GM19035 (cell line): ENCODE measurements around the gene SLFN13.
"Not testable (repeated sequence)": the region's sequence is repeated elsewhere in the genome, so short reads cannot be mapped to it uniquely, and the experiment has no call there.

ENCODE experiments used
- ATAC-seq: cut with Tn5 transposase; IDR thresholded peaks from one replicate; pipeline ENCODE4 v1.9.1; 2021; ENCODE audit not compliant: unreplicated experiment

The SLFN13 gene

GRCh38 chr17:35432176-35433074 lies 16.1 kb downstream of the SLFN13 start, which contains the start of gene SLFN12:
Gene SLFN12, minus strand, starts transcription at chr17:35432500. Its CDS starts 9,472 bp downstream, at chr17:35423028.
- peak; percentile 68 for ATAC-seq

DNA sequence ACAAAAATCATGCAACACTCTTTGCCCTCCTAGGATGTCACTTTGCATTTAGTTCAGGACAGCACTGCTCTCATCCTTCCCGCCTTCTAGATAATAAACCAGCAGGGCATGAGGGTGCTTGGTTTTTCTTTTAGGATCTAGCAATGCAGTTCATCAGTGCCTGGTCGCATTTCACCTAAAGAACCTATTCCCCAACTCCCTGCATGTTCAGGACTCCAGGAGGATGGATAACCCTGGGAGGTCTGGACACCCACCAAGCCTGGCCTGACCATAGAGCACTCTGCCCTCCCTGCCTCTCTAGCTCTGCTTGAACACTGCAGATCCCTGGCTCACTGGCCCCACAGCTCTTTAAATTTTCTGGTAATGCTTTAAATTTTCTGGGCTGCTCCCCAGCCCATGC lies 18.9 kb downstream of the SLFN13 start:
- ATAC-seq, result no peak

- ATAC-seq, result no peak
Measured at GRCh38 chr17:35428229-35428628, 20.3 kb downstream of the SLFN13 start.

- ATAC-seq, result no peak
Measured at GRCh38 chr17:35423761-35424160, 24.8 kb downstream of the SLFN13 start.

DNA sequence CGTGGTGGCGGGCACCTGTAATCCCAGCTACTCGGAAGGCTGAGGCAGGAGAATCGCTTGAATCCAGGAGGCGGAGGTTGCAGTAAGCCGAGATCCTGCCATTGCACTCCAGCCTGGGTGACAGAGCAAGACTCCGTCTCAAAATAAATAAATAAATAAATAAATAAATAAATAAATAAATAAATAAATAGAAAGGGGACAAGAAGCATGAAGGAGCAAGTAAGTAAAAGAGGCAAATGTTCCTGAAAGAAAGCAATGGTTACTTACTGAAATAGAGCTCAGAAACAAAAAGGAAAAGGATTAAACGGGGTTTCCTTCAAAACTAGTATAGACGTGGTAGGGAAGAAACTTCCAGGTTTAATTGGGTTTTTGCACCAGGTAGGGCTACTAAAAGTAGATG lies 27.5 kb downstream of the SLFN13 start:
- ATAC-seq, result not testable (repeated sequence)

DNA sequence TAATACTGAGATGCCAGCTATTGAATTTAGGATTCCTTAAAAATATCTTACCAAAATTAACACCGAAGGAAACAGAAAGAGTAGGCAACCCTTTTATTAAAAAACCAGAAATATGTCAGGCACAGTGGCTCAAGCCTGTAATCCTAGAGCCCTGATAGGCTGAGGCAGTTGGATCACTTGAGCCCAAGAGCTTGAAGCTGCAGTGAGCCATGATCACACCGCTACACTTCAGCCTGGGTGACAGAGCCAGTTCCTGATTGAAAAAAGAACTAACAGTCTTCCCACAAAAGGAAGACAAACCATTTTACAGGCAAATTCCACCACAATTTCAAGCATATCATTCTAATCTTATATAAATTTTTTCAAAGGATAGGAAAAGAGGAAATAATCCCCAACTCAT lies 31.9 kb downstream of the SLFN13 start:
- no peak for ATAC-seq

GRCh38 chr17:35414707-35415106 lies 33.9 kb downstream of the SLFN13 start:
- not testable (repeated sequence) for ATAC-seq

DNA sequence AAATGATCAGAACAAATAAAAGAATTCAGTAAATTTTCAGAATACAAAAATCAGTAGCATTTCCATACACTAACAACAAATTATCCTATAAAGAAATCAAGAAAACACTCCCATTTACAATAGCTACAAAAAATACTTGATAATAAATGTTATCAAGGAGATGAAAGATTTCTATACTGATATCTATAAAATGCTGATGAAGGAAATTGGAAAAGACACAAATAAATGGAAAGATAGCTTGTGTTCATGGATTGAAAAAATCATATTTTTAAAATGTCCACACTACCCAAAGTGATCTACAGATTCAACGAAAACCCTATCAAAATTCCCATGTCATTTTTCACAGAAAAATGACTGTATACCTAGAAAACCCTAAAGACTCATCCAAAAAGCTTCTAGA lies 34.3 kb downstream of the SLFN13 start:
- no peak for ATAC-seq

DNA sequence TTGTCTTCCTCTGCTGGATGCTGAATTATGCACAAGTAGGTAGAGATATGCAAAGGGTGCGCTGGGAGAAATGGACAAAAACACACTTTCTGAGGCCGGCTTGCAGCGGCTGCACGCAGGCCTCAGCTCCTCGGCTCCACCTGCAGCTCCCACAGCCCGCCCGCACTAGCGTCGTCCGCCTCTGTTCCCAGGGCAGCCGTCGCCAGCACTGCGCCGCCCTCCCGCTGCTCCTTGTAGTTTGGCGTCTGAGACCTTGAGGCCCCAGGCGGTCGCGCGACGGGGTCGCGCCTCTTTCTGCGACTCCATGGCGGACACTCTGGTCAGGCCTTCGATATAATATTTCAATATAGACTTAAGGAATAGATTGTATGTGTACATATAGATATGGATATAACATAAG lies 41.0 kb downstream of the SLFN13 start:
- ATAC-seq, result no peak

DNA sequence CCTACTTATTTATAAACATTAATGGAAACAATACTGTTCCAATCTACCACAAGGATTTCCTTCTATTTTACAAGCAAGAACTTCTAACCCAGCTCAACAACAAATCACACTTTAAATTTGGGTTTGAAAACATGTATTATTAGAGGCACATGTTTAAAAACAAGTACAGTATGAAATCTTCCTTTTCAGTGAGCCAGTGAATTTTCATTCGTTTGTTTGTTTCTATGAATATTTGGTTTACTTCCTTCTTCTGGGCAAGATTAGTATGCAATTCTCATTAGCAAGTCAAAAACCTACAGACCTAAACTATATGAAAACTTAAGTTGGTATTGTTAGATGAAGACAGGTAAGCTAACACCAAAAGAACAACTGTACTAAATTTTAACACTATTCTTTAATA lies 42.0 kb downstream of the SLFN13 start:
- no peak for ATAC-seq

DNA sequence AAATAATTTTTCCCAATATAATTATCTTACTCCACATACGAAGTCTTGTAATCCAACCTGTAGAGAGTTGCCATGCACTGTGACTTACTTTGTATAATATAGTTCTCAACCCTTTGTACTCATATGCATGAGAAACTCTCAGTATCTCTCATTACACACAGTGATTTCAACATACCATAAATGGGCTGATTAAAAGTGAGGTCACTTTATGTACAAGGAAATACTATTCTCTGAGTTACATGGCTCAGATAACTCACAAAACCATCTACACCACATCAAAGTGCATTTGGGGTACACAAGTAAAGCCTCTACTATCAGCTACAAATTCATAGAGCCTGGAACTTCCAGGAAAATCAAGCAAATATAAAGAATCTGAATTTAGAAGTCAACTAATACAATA lies 44.2 kb downstream of the SLFN13 start:
- ATAC-seq, result no peak

- not testable (repeated sequence) for ATAC-seq
Measured at GRCh38 chr17:35393783-35394182, 54.8 kb downstream of the SLFN13 start.

DNA sequence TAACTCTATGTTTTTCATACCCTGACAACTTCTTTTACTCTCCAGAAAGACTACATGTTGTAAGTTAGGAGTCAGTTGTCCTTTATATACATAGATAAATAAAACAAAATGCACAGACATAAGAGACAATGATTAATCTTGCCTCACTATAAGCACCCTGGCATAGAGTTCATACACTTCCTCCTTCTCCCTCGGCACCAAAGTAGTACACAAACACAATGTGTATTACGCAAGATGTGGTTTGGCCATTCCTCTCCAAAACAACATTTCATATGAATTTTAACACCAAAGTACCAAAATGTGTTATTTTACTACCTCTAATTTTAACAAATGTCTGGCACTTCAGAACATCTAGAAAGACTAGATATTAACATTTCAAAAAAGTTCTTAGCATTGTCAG lies 57.9 kb downstream of the SLFN13 start:
- no peak for ATAC-seq

GRCh38 chr17:35390156-35390555 lies 58.4 kb downstream of the SLFN13 start:
- no peak for ATAC-seq

DNA sequence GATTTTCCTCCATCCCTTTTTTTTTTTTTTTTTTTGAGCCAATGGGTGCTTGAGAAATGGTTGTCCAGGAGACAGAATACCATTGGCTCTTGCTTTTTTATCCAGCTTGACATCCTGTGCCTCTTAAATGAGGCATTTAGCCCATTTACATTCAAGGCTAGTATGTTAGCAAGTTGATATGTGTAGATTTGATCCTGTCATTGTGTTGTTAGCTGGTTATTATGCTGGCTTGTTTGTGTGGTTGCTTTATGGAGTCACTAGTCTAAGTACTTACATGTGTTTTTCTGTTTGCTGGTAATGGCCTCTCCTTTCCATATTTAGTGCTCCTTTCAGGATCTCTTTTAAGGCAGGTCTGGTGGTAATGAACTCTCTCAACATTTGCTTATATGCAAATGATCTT lies 61.1 kb downstream of the SLFN13 start:
- ATAC-seq, result no peak
